ENCODE measurements around the gene TLX2.

TLX2 gene

GRCh38 chr2:74531666-74532065 lies 17.4 kb downstream of the TLX2 start:
- DNase-seq (ENCODE audit: low spot score) = no peak

- no peak for DNase-seq (ENCODE audit: low spot score)
These were observed 18.0 kb downstream of the TLX2 start for GRCh38 chr2:74532222-74532621.

GRCh38 chr2:74533464-74533863 lies 19.2 kb downstream of the TLX2 start:
- DNase-seq (ENCODE audit: low spot score) = no peak

GRCh38 chr2:74534411-74534810 lies 20.2 kb downstream of the TLX2 start:
- no peak for DNase-seq (ENCODE audit: low spot score)

- DNase-seq (ENCODE audit: low spot score) = no peak
These were observed 21.3 kb downstream of the TLX2 start for GRCh38 chr2:74535440-74535965.

- DNase-seq (ENCODE audit: low spot score) = no peak
These were observed 22.1 kb downstream of the TLX2 start for GRCh38 chr2:74536166-74536950.

GRCh38 chr2:74537140-74537539 lies 22.9 kb downstream of the TLX2 start:
- no peak for DNase-seq (ENCODE audit: low spot score)

- no peak for DNase-seq (ENCODE audit: low spot score)
These were observed 24.7 kb downstream of the TLX2 start for GRCh38 chr2:74538881-74539339.

- no peak for DNase-seq (ENCODE audit: low spot score)
These were observed 26.0 kb downstream of the TLX2 start for GRCh38 chr2:74540291-74540690.

GRCh38 chr2:74542978-74543377 lies 28.7 kb downstream of the TLX2 start:
- no peak for DNase-seq (ENCODE audit: low spot score)

GRCh38 chr2:74544634-74545033 lies 30.4 kb downstream of the TLX2 start:
- no peak for DNase-seq (ENCODE audit: low spot score)

- no peak for DNase-seq (ENCODE audit: low spot score)
These were observed 31.8 kb downstream of the TLX2 start for GRCh38 chr2:74546004-74546403.

GRCh38 chr2:74548285-74548899 lies 34.1 kb downstream of the TLX2 start:
- no peak for DNase-seq (ENCODE audit: low spot score)

- no peak for DNase-seq (ENCODE audit: low spot score)
These were observed 34.9 kb downstream of the TLX2 start for GRCh38 chr2:74548900-74549826.

- no peak for DNase-seq (ENCODE audit: low spot score)
These were observed 36.0 kb downstream of the TLX2 start for GRCh38 chr2:74550231-74550630.

GRCh38 chr2:74551530-74551929 lies 37.3 kb downstream of the TLX2 start:
- DNase-seq (ENCODE audit: low spot score) = no peak

- DNase-seq (ENCODE audit: low spot score) = no peak
These were observed 38.0 kb downstream of the TLX2 start for GRCh38 chr2:74551942-74552913.

GRCh38 chr2:74552914-74553811 lies 38.9 kb downstream of the TLX2 start:
- DNase-seq (ENCODE audit: low spot score) = peak; percentile 40
